Hepatocyte (in vitro differentiated cells): ENCODE measurements around the gene MAP6.

Source experiments
- EZH2 ChIP-seq: fragments of 200-600 bp; sonication (generic); IDR thresholded peaks from 2 replicates; pipeline ENCODE4 v1.6.1; 2016; ENCODE audit warnings: antibody characterized with exemption, mild to moderate bottlenecking, borderline replicate concordance
- TF ChIP-seq, protein P1 (sequence below): fragments of 200-600 bp; sonication (generic); IDR thresholded peaks from 2 replicates; pipeline ENCODE4 v1.5.1; 2016; ENCODE audit warnings: antibody characterized with exemption, mild to moderate bottlenecking; ENCODE audit not compliant: poor library complexity

DNA sequence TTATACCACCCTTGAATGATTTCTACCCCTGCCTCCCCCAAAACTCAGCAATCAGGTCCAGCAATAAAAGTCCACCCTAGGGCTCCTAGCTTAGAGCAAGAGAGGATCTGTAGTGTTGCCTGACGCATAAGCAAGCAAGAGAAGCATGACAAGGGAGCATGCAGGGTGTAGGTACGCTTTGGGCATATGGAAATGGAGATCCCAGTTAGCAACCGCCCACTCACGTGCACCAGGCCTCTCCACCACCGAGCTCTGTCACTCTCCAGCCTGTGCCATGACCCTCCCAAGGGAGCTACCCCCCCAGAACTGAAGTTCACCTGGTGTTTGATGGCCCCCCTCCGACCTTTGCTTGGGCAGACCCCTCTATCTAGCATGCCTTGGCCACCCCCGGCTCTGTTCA, 67.3 kb downstream of the MAP6 start:
- TF ChIP-seq, protein P1, sequence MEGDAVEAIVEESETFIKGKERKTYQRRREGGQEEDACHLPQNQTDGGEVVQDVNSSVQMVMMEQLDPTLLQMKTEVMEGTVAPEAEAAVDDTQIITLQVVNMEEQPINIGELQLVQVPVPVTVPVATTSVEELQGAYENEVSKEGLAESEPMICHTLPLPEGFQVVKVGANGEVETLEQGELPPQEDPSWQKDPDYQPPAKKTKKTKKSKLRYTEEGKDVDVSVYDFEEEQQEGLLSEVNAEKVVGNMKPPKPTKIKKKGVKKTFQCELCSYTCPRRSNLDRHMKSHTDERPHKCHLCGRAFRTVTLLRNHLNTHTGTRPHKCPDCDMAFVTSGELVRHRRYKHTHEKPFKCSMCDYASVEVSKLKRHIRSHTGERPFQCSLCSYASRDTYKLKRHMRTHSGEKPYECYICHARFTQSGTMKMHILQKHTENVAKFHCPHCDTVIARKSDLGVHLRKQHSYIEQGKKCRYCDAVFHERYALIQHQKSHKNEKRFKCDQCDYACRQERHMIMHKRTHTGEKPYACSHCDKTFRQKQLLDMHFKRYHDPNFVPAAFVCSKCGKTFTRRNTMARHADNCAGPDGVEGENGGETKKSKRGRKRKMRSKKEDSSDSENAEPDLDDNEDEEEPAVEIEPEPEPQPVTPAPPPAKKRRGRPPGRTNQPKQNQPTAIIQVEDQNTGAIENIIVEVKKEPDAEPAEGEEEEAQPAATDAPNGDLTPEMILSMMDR, result no peak
- TF ChIP-seq EZH2, result no peak
